Dendritic cell treated with granulocyte-macrophage colony-stimulating factor and Interleukin-4, amounts not matched to agents 40 ng/mL and 50 ng/mL, for 4 days (primary cell): ENCODE results near the gene LMBRD2.
"Not testable (repeated sequence)": the region's sequence is repeated elsewhere in the genome, so short reads cannot be mapped to it uniquely, and the experiment has no call there.

Source experiments
- H3K27ac Mint-ChIP-seq: one replicate; pipeline ENCODE4 v1.8.0; 2022; ENCODE audit warnings: mild to moderate bottlenecking, mixed read lengths
- H3K27me3 Mint-ChIP-seq: one replicate; pipeline ENCODE4 v1.8.0; 2022; ENCODE audit warnings: mild to moderate bottlenecking, mixed read lengths
- H3K36me3 Mint-ChIP-seq: one replicate; pipeline ENCODE4 v1.8.0; 2022; ENCODE audit warnings: low read depth, mixed read lengths
- H3K4me1 Mint-ChIP-seq: one replicate; pipeline ENCODE4 v1.8.0; 2022; ENCODE audit warnings: low read depth, mixed read lengths
- H3K4me3 Mint-ChIP-seq: one replicate; pipeline ENCODE4 v1.8.0; 2022; ENCODE audit warnings: mild to moderate bottlenecking, moderate library complexity, mixed read lengths
- H3K9me3 Mint-ChIP-seq: one replicate; pipeline ENCODE4 v1.8.0; 2022; ENCODE audit warnings: mixed read lengths
- intact Hi-C: fragments of 100-400 bp; cut with micrococcal nuclease; formaldehyde crosslinking; loops from one replicate; pipeline ENCODE4 v1.15.0; 2022

Gene LMBRD2

DNA sequence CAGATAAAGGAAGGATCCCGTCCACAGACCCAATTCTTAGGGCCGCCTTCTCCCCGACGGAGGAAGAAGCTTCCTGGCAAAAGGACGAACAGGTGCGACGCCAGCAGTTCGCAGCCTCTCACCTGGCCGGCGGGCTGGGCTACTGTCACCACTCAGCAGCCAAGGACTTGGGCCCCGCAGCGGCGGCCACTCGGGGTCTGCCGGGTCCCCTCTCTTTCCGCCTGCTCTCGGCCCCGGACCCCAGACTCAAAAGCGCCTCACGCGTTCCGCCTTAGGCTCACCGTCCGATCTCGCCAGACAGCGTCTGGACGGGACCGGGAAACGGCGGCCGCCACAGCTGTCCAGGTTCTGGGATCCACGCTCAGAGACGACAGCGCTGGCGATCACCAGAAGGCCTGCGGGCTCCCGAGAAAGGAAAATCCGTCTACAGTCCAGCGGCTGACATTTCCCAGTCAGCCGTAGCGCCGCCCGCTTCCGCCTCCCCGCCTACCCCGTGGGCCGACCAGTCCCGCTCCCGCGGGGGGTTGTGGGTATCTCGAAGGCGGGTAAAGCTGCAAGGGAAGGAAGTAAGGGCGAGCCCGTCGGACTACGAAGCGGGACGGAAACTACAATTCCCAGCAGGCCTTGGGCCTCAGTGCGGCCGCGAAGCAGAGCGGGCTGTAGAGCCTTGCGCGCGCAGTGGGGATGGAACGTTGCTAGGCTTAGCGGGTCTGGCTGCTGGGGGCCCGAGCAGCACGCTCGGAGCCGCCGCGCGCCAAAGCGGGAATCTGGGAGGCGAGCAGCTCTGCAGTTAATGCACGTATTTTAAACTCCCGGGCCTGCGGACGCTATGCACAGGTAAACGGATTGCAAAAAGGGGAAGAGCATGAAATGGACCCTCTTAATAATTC lies at the start of gene LMBRD2, which contains the start of gene SKP2:
LMBRD2 (minus strand) TSS at position 454 of the 890 bp plus-strand sequence. CDS start 8,538 bp downstream, outside the sequence.
SKP2 (plus strand) TSS at position 678 of the 890 bp plus-strand sequence; CDS start at position 830, 152 bp downstream.
- H3K27me3 Mint-ChIP-seq: no peaks in the 10 kb centered on the region
- no peaks in the 10 kb centered on the region for H3K9me3 Mint-ChIP-seq
- peak within 1 kb of the TSS; percentile 94 for H3K4me3 Mint-ChIP-seq
- peak within 1 kb of the TSS; percentile 90 for H3K27ac Mint-ChIP-seq
- peaks cover 58% of the 10 kb centered on the region for H3K4me1 Mint-ChIP-seq
- H3K36me3 Mint-ChIP-seq: peaks cover 46% of the 10 kb centered on the region
- intact Hi-C loops: loop anchor here (1.0 to 10.0 kb wide), 4 partner anchors 91 to 1227 kb away; partner anchors contain the start of genes DNAJC21, NIPBL and NUP155

DNA sequence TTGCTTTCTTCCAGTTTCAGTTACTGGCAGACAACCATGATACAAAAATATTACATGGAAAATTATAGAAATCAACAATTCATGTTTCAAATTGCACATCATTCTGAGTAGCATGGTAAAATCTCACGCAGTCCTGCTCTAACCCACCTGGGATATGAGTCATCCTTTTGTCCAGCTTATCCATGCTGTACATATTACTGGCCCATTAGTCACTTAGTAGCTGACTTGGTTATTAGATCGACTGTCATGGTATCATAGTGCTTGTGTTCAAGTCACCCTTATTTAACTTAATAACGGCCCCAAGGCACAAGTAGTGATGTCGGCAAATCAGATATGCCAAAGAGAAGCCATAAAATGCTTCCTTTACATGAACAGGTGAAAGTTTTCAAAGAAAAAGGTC lies 48.8 kb upstream of the LMBRD2 start:
- no peak overlapping the region for H3K4me3 Mint-ChIP-seq
- no peaks in the 10 kb centered on the region for H3K9me3 Mint-ChIP-seq
- intact Hi-C loops: no loop called here
- H3K27me3 Mint-ChIP-seq: no peaks in the 10 kb centered on the region
- no peak overlapping the region for H3K27ac Mint-ChIP-seq
- no peaks in the 10 kb centered on the region for H3K4me1 Mint-ChIP-seq
- peaks cover 40% of the 10 kb centered on the region for H3K36me3 Mint-ChIP-seq

DNA sequence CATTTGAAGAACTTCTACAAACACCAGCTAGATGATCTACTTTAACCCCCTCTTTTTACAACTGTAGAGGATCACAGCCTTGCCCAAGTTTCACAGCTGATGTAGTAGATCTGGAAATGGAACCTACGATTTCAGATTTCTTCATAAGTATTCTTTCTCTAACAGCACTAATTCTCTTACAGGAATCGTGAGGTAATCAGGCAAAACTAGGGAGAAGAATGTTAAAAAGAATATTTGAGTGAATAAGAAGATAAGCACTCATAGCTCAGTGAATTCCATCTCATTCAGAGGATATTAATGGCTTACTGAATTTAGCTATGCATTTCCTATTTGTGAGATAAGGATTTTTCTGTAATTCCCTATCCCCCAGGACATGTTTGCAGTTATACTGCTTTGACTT lies 47.9 kb upstream of the LMBRD2 start:
- Mint-ChIP-seq H3K36me3 (peaks cover 43% of the 10 kb centered on the region), H3K4me1 (no peaks in the 10 kb centered on the region), H3K27me3 (no peaks in the 10 kb centered on the region), H3K4me3 (no peak overlapping the region), H3K9me3 (no peaks in the 10 kb centered on the region), H3K27ac (no peak overlapping the region)
- intact Hi-C loops: no loop called here

DNA sequence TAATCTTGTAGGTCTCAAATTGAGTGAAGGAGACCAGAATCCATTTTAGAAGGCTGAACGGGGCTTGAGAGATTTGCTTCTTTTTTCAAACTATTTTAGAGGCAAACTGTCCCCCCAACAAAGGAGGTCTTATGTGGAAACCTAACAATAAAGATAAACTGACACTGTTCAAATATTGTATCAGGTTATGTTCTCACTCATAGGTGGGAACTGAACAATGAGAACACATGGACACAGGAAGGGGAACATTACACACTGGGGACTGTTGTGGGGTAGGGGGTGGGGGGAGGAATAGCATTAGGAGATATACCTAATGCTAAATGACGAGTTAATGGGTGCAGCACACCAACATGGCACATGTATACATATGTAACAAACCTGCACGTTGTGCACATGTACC lies 47.1 kb upstream of the LMBRD2 start:
- H3K36me3 Mint-ChIP-seq: peaks cover 44% of the 10 kb centered on the region
- H3K4me3 Mint-ChIP-seq, H3K27me3 Mint-ChIP-seq, H3K9me3 Mint-ChIP-seq, intact Hi-C loops, H3K4me1 Mint-ChIP-seq, H3K27ac Mint-ChIP-seq: not testable (repeated sequence)

DNA sequence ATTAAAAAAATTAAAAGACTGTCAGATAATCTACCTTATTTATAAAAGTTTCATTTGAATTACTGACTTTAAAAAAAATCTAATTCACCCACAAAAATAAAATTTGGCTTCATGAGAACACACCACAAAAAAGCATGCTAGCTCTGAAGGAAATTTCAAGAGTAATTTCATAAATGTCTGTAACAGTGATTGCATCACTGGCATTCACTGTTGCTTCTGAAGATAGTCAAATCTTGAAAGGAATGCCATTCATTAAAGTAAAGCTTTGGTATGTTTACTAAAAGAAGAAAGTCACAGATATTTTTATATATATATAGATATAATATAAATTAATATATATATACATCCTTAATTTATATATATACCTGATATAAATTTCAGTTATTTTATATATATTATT lies 46.6 kb upstream of the LMBRD2 start:
- Mint-ChIP-seq H3K4me3 (no peak overlapping the region), H3K4me1 (no peaks in the 10 kb centered on the region), H3K27ac (no peak overlapping the region), H3K27me3 (no peaks in the 10 kb centered on the region), H3K36me3 (peaks cover 41% of the 10 kb centered on the region), H3K9me3 (no peaks in the 10 kb centered on the region)
- intact Hi-C loops: no loop called here

DNA sequence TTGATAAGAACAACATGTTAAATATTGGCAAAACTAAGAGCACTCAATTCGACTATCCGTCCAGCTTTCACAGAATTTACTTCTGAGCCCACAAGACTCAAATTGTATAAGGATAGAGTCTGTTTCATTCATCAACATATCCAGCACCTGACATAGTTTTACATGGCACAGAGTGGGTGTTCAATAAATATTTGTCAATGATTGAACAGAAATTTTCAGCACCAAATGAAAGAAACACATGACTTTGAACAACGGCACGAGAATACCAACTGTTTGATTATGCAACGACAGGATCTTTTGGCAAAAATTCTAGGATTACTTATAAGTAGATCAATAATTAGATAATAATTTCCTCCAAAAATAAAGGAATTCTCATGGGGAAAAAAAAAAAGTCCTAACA lies 42.1 kb upstream of the LMBRD2 start:
- H3K36me3 Mint-ChIP-seq: peaks cover 69% of the 10 kb centered on the region
- no peaks in the 10 kb centered on the region for H3K27me3 Mint-ChIP-seq
- no peak overlapping the region for H3K27ac Mint-ChIP-seq
- intact Hi-C loops: no loop called here
- no peak overlapping the region for H3K4me3 Mint-ChIP-seq
- peaks cover 17% of the 10 kb centered on the region for H3K9me3 Mint-ChIP-seq
- H3K4me1 Mint-ChIP-seq: no peaks in the 10 kb centered on the region

DNA sequence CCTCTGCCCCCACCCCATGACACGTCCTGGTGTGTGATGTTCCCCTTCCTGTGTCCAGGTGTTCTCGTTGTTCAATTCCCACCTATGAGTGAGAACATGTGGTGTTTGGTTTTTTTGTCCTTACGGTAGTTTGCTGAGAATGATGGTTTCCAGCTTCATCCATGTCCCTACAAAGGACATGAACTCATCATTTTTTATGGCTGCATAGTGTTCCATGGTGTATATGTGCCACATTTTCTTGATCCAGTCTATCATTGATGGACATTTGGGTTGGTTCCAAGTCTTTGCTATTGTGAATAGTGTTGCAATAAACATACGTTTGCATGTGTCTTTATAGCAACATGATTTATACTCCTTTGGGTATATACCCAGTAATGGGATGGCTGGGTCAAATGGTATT lies 32.7 kb upstream of the LMBRD2 start:
- peaks cover 77% of the 10 kb centered on the region for H3K36me3 Mint-ChIP-seq
- H3K4me3 Mint-ChIP-seq, intact Hi-C loops, H3K27me3 Mint-ChIP-seq, H3K4me1 Mint-ChIP-seq, H3K27ac Mint-ChIP-seq: not testable (repeated sequence)
- peaks cover 16% of the 10 kb centered on the region for H3K9me3 Mint-ChIP-seq

DNA sequence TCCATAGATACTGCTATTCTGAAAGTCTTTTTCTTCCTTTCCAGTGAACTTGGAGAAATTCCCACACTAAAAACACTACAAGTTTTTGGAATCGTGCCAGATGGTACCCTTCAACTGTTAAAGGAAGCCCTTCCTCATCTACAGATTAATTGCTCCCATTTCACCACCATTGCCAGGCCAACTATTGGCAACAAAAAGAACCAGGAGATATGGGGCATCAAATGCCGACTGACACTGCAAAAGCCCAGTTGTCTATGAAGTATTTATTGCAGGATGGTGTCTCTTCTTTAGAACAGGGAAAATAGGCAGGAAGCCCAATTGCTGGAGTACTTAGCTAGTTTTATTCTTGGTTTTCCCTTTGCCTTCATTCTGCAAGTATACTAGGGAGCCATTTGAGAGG lies 30.1 kb upstream of the LMBRD2 start:
- Mint-ChIP-seq H3K36me3 (peaks cover 62% of the 10 kb centered on the region), H3K27ac (no peak overlapping the region), H3K9me3 (no peaks in the 10 kb centered on the region), H3K4me1 (no peaks in the 10 kb centered on the region), H3K4me3 (no peak overlapping the region), H3K27me3 (no peaks in the 10 kb centered on the region)
- intact Hi-C loops: no loop called here

DNA sequence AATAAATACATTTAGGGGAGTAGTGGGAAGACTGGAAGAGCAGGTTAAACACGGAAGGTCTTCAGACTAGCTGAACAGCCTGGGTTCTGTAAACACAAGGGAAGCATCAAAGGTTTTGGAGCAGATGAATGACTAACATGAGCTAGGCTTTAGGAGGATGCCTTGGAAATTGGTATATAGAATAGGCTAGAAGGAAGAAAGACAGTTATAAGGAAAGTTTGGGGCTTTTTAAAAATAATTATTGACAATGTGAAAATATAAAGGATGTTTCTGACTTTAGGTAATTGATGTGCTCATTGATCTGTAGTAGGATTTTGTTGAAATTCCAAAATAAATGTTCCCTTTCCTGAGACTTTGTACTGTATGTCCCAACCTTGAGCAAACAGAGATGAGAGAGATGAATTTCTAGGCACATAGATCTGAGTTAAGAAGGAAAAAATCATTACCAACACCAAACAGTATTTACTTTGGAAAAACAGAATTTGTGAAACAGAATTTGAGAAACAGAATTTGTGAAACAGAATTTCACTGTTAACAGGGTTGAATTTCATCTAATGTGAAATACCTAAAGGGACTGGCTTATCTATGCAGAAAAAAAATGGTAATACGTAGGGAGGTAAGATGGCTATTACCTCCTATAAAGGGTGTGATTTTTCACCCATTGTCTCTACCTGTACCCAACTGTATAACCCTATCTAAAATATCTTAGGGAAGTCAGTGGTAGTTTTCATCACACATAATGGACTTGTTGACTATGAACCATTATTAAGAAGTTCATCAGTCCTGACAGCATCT lies 29.1 kb upstream of the LMBRD2 start:
- no peaks in the 10 kb centered on the region for H3K27me3 Mint-ChIP-seq
- no peaks in the 10 kb centered on the region for H3K9me3 Mint-ChIP-seq
- intact Hi-C loops: no loop called here
- H3K27ac Mint-ChIP-seq: no peak overlapping the region
- no peak overlapping the region for H3K4me3 Mint-ChIP-seq
- H3K36me3 Mint-ChIP-seq: peaks cover 61% of the 10 kb centered on the region
- H3K4me1 Mint-ChIP-seq: no peaks in the 10 kb centered on the region

DNA sequence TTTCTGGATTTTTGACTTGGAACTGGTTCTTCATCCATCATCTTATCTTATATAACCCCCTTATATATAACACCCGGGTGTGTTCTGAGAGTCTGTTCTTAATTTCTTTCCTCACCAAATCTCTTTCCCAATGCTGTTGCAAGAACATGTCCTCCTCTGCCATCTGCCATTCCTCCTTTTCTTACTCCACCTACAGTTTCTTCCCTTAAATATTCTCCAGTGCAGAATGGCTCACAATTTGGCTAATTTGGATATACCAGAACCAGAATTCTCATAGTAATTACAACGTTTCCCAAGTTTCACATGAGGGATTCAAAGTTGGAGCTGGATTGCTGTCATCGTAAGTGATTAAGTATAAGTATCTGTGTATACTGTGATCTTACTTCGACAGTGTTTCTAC lies 28.3 kb upstream of the LMBRD2 start:
- intact Hi-C loops: loop anchor here (10.0 kb wide), 1 partner anchor 125 kb away; the partner anchor contains the start of gene RANBP3L
- Mint-ChIP-seq H3K27me3 (no peaks in the 10 kb centered on the region), H3K27ac (no peak overlapping the region), H3K9me3 (no peaks in the 10 kb centered on the region), H3K4me3 (no peak overlapping the region), H3K36me3 (peaks cover 67% of the 10 kb centered on the region), H3K4me1 (no peaks in the 10 kb centered on the region)

DNA sequence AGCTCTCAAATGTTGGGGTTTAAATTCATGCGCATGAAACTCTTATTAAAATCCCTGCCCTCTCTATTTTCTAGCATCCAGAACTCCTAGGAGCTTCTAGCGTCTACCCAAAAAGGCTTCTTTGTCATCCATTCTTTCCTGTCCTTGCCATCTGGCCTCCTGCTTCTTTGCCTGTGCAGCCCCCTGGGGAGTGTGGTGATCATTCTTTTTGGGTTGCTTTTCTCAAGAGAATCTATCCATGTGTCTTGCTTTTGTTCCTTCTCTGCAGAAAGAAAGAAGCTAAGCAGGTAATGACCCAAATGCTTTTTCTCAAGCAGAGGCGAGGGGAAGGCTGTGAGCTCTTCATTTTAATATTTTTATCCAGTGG lies 26.8 kb upstream of the LMBRD2 start:
- no peaks in the 10 kb centered on the region for H3K9me3 Mint-ChIP-seq
- H3K36me3 Mint-ChIP-seq: peaks cover 72% of the 10 kb centered on the region
- no peaks in the 10 kb centered on the region for H3K4me1 Mint-ChIP-seq
- H3K27ac Mint-ChIP-seq: no peak overlapping the region
- intact Hi-C loops: loop anchor here (10.0 kb wide), 1 partner anchor 126 kb away; the partner anchor contains the start of gene RANBP3L
- H3K27me3 Mint-ChIP-seq: no peaks in the 10 kb centered on the region
- no peak overlapping the region for H3K4me3 Mint-ChIP-seq

DNA sequence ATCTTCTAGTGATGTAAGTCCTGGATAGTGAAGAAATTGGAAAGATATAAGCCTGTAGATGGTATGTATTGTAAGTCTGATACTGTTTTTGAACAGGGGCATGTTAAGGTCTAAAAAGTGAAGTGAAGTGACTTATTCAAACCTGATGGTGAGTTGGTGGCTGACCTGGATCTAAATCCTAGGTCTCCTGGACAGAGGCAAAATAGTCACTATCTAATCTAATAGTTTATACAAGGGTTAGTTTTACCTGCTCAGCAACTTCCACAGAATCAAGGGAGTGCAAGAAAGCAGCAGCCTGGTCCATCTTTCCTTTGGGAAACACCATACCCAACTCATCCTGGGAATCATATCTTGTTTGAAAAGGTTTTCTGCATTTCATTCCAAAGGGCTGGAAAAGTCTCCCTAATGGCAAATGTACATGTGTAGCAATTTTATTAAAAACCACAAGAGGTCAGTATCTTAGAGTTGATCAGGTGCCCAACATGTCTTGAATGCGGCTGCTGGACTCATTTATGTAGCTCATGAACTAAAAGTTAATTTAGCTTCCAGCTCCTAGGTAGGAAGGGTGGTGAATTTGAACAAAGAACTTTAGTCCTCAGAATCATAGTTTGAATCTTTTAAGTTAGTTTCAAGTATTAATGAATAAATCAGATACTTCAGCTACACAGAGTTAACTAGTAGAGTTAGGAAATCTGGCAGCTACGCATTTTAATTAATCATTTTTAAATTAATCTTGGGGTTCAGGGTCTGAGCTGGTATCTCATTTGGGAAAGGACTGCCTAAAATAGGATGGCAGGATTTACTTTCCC lies 26.2 kb upstream of the LMBRD2 start:
- Mint-ChIP-seq H3K4me1 (no peaks in the 10 kb centered on the region), H3K4me3 (no peak overlapping the region), H3K27me3 (no peaks in the 10 kb centered on the region), H3K36me3 (peaks cover 72% of the 10 kb centered on the region), H3K27ac (no peak overlapping the region), H3K9me3 (no peaks in the 10 kb centered on the region)
- intact Hi-C loops: loop anchor here (10.0 kb wide), 1 partner anchor 127 kb away; the partner anchor contains the start of gene RANBP3L

DNA sequence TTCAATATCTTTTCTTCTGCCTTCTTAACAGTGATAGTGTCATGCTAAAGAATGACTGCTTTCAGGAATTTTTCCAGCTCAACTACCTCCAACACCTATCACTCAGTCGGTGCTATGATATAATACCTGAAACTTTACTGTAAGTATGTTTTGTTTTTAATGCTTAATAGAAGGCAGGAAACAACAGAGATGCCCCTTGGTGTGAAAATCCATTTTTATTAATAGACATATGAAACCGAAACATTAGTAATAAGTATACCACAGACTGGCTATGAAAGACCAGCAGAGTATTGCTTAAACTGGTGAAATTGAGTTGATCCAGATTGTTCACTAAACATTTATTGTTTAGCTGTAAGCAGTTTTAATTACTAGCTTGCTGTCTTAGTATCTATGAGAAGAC lies 25.5 kb upstream of the LMBRD2 start:
- Mint-ChIP-seq H3K4me3 (no peak overlapping the region), H3K27me3 (no peaks in the 10 kb centered on the region), H3K4me1 (no peaks in the 10 kb centered on the region), H3K27ac (no peak overlapping the region), H3K36me3 (peaks cover 72% of the 10 kb centered on the region), H3K9me3 (no peaks in the 10 kb centered on the region)
- intact Hi-C loops: loop anchor here (10.0 kb wide), 1 partner anchor 128 kb away; the partner anchor contains the start of gene RANBP3L
